Measurements from ENCODE around the gene PEAK3.

PEAK3 gene

GRCh38 chr19:2242816-2243215 is 39.2 kb downstream of the PEAK3 start:
- no peak for DNase-seq (ENCODE audit: low read depth)
- H3K4me3 ChIP-seq (ENCODE audit: low read depth, low read length), result no peak overlapping the region

GRCh38 chr19:2242092-2242537 is 39.9 kb downstream of the PEAK3 start:
- no peak for DNase-seq (ENCODE audit: low read depth)
- no peak overlapping the region for H3K4me3 ChIP-seq (ENCODE audit: low read depth, low read length)

GRCh38 chr19:2240881-2241760 is 40.9 kb downstream of the PEAK3 start:
- H3K4me3 ChIP-seq (ENCODE audit: low read depth, low read length), result no peak overlapping the region
- no peak for DNase-seq (ENCODE audit: low read depth)

- DNase-seq (ENCODE audit: low read depth), result no peak
- peak overlapping the region; percentile 45 for H3K4me3 ChIP-seq (ENCODE audit: low read depth, low read length)
Measured at GRCh38 chr19:2239771-2240770, 41.9 kb downstream of the PEAK3 start.

- H3K4me3 ChIP-seq (ENCODE audit: low read depth, low read length), result peak overlapping the region; percentile 45
Measured at GRCh38 chr19:2239173-2239572, 42.8 kb downstream of the PEAK3 start.

GRCh38 chr19:2237869-2238153 is 44.2 kb downstream of the PEAK3 start:
- DNase-seq (ENCODE audit: low read depth), result no peak
- peak overlapping the region; percentile 78 for H3K4me3 ChIP-seq (ENCODE audit: low read depth, low read length)

More at GRCh38 chr19:2239173-2239572, 42.8 kb downstream of the PEAK3 start:
- DNase-seq (ENCODE audit: low read depth), result no peak

- DNase-seq (ENCODE audit: low read depth), result no peak
- peak overlapping the region; percentile 78 for H3K4me3 ChIP-seq (ENCODE audit: low read depth, low read length)
Measured at GRCh38 chr19:2237051-2237868, 44.7 kb downstream of the PEAK3 start.

- peak within 1 kb of the TSS; percentile 78 for H3K4me3 ChIP-seq (ENCODE audit: low read depth, low read length)
- peak; percentile 88 for DNase-seq (ENCODE audit: low read depth)
Measured at GRCh38 chr19:2236314-2237050, 45.5 kb downstream of the PEAK3 start, which contains the start of the genes PLEKHJ1 and SF3A2. Gene PLEKHJ1, minus strand, starts transcription at chr19:2236329. Its CDS starts 81 bp downstream, at chr19:2236248. Gene SF3A2, plus strand, starts transcription at chr19:2236824. Its CDS starts 6,595 bp downstream, at chr19:2243419.

- no peak for DNase-seq (ENCODE audit: low read depth)
- peak overlapping the region; percentile 78 for H3K4me3 ChIP-seq (ENCODE audit: low read depth, low read length)
Measured at GRCh38 chr19:2236064-2236313, 46.0 kb downstream of the PEAK3 start.

- peak overlapping the region; percentile 78 for H3K4me3 ChIP-seq (ENCODE audit: low read depth, low read length)
- no peak for DNase-seq (ENCODE audit: low read depth)
Measured at GRCh38 chr19:2235381-2236063, 46.5 kb downstream of the PEAK3 start.

- H3K4me3 ChIP-seq (ENCODE audit: low read depth, low read length), result peak overlapping the region; percentile 78
- DNase-seq (ENCODE audit: low read depth), result no peak
Measured at GRCh38 chr19:2234996-2235380, 47.0 kb downstream of the PEAK3 start.

GRCh38 chr19:2233601-2234280 is 48.2 kb downstream of the PEAK3 start:
- H3K4me3 ChIP-seq (ENCODE audit: low read depth, low read length), result no peak overlapping the region
- DNase-seq (ENCODE audit: low read depth), result no peak

- no peak for DNase-seq (ENCODE audit: low read depth)
- no peak overlapping the region for H3K4me3 ChIP-seq (ENCODE audit: low read depth, low read length)
Measured at GRCh38 chr19:2232286-2233151, 49.5 kb downstream of the PEAK3 start.

- no peak for DNase-seq (ENCODE audit: low read depth)
- H3K4me3 ChIP-seq (ENCODE audit: low read depth, low read length), result no peak overlapping the region
Measured at GRCh38 chr19:2231621-2232221, 50.3 kb downstream of the PEAK3 start.

- DNase-seq (ENCODE audit: low read depth), result no peak
- H3K4me3 ChIP-seq (ENCODE audit: low read depth, low read length), result no peak overlapping the region
Measured at GRCh38 chr19:2230807-2231533, 51.0 kb downstream of the PEAK3 start.

GRCh38 chr19:2230033-2230531 is 51.9 kb downstream of the PEAK3 start:
- no peak for DNase-seq (ENCODE audit: low read depth)
- no peak overlapping the region for H3K4me3 ChIP-seq (ENCODE audit: low read depth, low read length)

Data from skeletal muscle cell (primary cell).